A549 (cell line): Measurements from ENCODE around the gene NFILZ. TPM values are rescaled to one million over a fixed set of nuclear protein-coding genes. Genes with fewer than 3 reads are reported as not detected.
A peak's percentile ranks its signal among the peaks of the same experiment; 100 is the strongest.

ENCODE experiments used
- ATAC-seq, 2 experiments: fragments of 200-7000 bp in 1 of 2; fragments of >200 bp in 1 of 2; cut with Nextera tagmentation in 1 of 2; cut with Tn5 transposase in 1 of 2; 3 replicates each; pipeline versions ENCODE4 v1.8.0 to v1.9.1; 2018 to 2020; ENCODE audit warnings: mild to moderate bottlenecking in 1 of 2, moderate library complexity in 1 of 2
- CTCF ChIA-PET: fragments of 300-600 bp; sonication (Branson Sonifier 250); formaldehyde crosslinking; extraction: SDS; loops from one replicate; lab custom pipeline; 2021; ENCODE audit warnings: antibody characterized with exemption, inconsistent platforms; lab: Yijun Ruan, JAX
- POLR2A ChIA-PET: fragments of 350-600 bp; formaldehyde crosslinking; extraction: SDS; loops from one replicate; lab custom pipeline; 2021; ENCODE audit warnings: antibody characterized with exemption, inconsistent platforms; lab: Yijun Ruan, JAX
- DNase-seq, 2 experiments: peaks; one replicate each; pipeline versions ENCODE4 v3.0.0 to v3.0.0-alpha.2; 2011 to 2016; ENCODE audit warnings: low read depth in 1 of 2, low spot score in 1 of 2
- FAIRE-seq: peaks from 2 replicates; lab custom pipeline; 2011; peaks lifted over from hg19 to GRCh38; lab: Jason Lieb, UNC
- H3K27ac ChIP-seq, 2 experiments: fragments of >200 bp; sonication (Bioruptor Twin); formaldehyde crosslinking; 3 replicates each; pipeline ENCODE4 v1.5.1; 2016 to 2017
- H3K4me1 ChIP-seq: fragments of >200 bp; sonication (Bioruptor Twin); formaldehyde crosslinking; 3 replicates; pipeline ENCODE4 v1.6.1; 2016
- H3K4me2 ChIP-seq: fragments of >200 bp; sonication (Bioruptor Twin); formaldehyde crosslinking; 3 replicates; pipeline ENCODE4 v1.6.1; 2016
- H3K4me3 ChIP-seq: fragments of >200 bp; sonication (Bioruptor Twin); formaldehyde crosslinking; 3 replicates; pipeline ENCODE4 v1.5.1; 2016
- H3K9me3 ChIP-seq: fragments of >200 bp; sonication (Bioruptor Twin); formaldehyde crosslinking; 3 replicates; pipeline ENCODE4 v1.6.1; 2016
- CEBPB ChIP-seq, 2 experiments: fragments of >200 bp in 1 of 2; sonication (Bioruptor Twin) in 1 of 2; formaldehyde crosslinking in 1 of 2; IDR thresholded peaks; 2 replicates each; pipeline ENCODE4 v1.6.1; 2012 to 2016
- CTCF ChIP-seq: fragments of >200 bp; sonication (Bioruptor Twin); formaldehyde crosslinking; IDR thresholded peaks from 3 replicates; pipeline ENCODE4 v1.5.1; 2016
- EHMT2 ChIP-seq: fragments of 200-600 bp; sonication (generic); IDR thresholded peaks from 2 replicates; pipeline ENCODE4 v1.6.1; 2016; ENCODE audit warnings: antibody characterized with exemption, low read depth, mild to moderate bottlenecking, moderate library complexity
- ELK1 ChIP-seq: fragments of 150-350 bp; IDR thresholded peaks from 2 replicates; pipeline ENCODE4 v1.6.1; 2014; ENCODE audit warnings: low read depth, mild to moderate bottlenecking, low read length
- ESRRA ChIP-seq: fragments of 150-350 bp; IDR thresholded peaks from 2 replicates; pipeline ENCODE4 v1.6.1; 2014; ENCODE audit warnings: mild to moderate bottlenecking, low read length, borderline replicate concordance
- FOSB ChIP-seq: fragments of 250-450 bp; sonication (Bioruptor Pico); IDR thresholded peaks from 2 replicates; pipeline ENCODE4 v1.5.0; 2020; ENCODE audit warnings: mild to moderate bottlenecking, moderate library complexity
- HDAC2 ChIP-seq: fragments of 200-600 bp; sonication (generic); IDR thresholded peaks from 2 replicates; pipeline ENCODE4 v1.6.1; 2016
- HOXB13 ChIP-seq: fragments of 250-450 bp; sonication (Bioruptor Pico); IDR thresholded peaks from 2 replicates; pipeline ENCODE4 v1.5.0; 2020; ENCODE audit warnings: low read depth, mild to moderate bottlenecking, moderate library complexity
- HOXB5 ChIP-seq: fragments of 250-450 bp; sonication (Bioruptor Pico); IDR thresholded peaks from 2 replicates; pipeline ENCODE4 v1.5.0; 2020; ENCODE audit warnings: mild to moderate bottlenecking, moderate library complexity
- JUN ChIP-seq, 2 experiments: fragments of >200 bp; sonication (Bioruptor Twin); formaldehyde crosslinking; IDR thresholded peaks; 2 replicates in 1 of 2; 3 replicates in 1 of 2; pipeline ENCODE4 v1.6.1; 2016 to 2017
- JUNB ChIP-seq: fragments of >200 bp; sonication (Bioruptor Twin); formaldehyde crosslinking; IDR thresholded peaks from 2 replicates; pipeline ENCODE4 v1.6.1; 2016
- NFE2L2 ChIP-seq: fragments of 150-350 bp; conservative IDR thresholded peaks from 2 replicates; pipeline ENCODE4 v1.6.1; 2014; ENCODE audit warnings: low read length
- NR3C1 ChIP-seq: fragments of >200 bp; sonication (Bioruptor Twin); formaldehyde crosslinking; IDR thresholded peaks from 3 replicates; pipeline ENCODE4 v1.6.1; 2017
- PBX3 ChIP-seq: IDR thresholded peaks from 2 replicates; pipeline ENCODE4 v1.6.1; 2012
- PHF8 ChIP-seq: fragments of 200-600 bp; sonication (generic); IDR thresholded peaks from 2 replicates; pipeline ENCODE4 v1.6.1; 2016; ENCODE audit warnings: low read depth, mild to moderate bottlenecking, antibody characterized with exemption, moderate library complexity, borderline replicate concordance
- POLR2AphosphoS2 ChIP-seq: conservative IDR thresholded peaks from 2 replicates; pipeline ENCODE4 v1.6.1; 2012; ENCODE audit warnings: low read length, improper control_type of control experiment, inconsistent platforms
- RAD21 ChIP-seq, 2 experiments: fragments of >200 bp in 1 of 2; sonication (Bioruptor Twin) in 1 of 2; formaldehyde crosslinking in 1 of 2; IDR thresholded peaks in 1 of 2; conservative IDR thresholded peaks in 1 of 2; 2 replicates in 1 of 2; 3 replicates in 1 of 2; pipeline ENCODE4 v1.6.1; 2012 to 2018; ENCODE audit warnings: inconsistent platforms in 1 of 2
- RCOR1 ChIP-seq: fragments of 150-350 bp; IDR thresholded peaks from 2 replicates; pipeline ENCODE4 v1.6.1; 2014; ENCODE audit warnings: antibody characterized with exemption, low read length, low read depth
- SMC3 ChIP-seq: fragments of >200 bp; sonication (Bioruptor Twin); formaldehyde crosslinking; IDR thresholded peaks from 3 replicates; pipeline ENCODE4 v1.6.1; 2018; ENCODE audit warnings: inconsistent platforms
- SREBF2 ChIP-seq: fragments of 450-650 bp; IDR thresholded peaks from 2 replicates; pipeline ENCODE4 v1.6.1; 2014; ENCODE audit warnings: mild to moderate bottlenecking, moderate library complexity
- TFCP2L1 ChIP-seq: fragments of 250-450 bp; sonication (Bioruptor Pico); IDR thresholded peaks from 2 replicates; pipeline ENCODE4 v1.5.0; 2021; ENCODE audit warnings: mild to moderate bottlenecking
- USF2 ChIP-seq: fragments of 450-650 bp; IDR thresholded peaks from 2 replicates; pipeline ENCODE4 v1.6.1; 2014; ENCODE audit warnings: antibody characterized with exemption
- ZFP36 ChIP-seq: fragments of 450-650 bp; IDR thresholded peaks from 2 replicates; pipeline ENCODE4 v1.6.1; 2014; ENCODE audit warnings: borderline replicate concordance; ENCODE audit not compliant: partially characterized antibody
- WGBS: methylation state at CpG from one replicate; pipeline ENCODE4 v1.1.6; 2017; ENCODE audit errors: missing lambda C conversion rate; 5-methylcytosine and 5-hydroxymethylcytosine counted together
- polyA plus RNA-seq, 4 experiments: library from polyadenylated mRNA; depleted of rRNA in 3 of 4; stranded (reverse); fragments of >200 nt; fragmentation: RNase III in 1 of 4; extraction: RNeasy Plus Mini Kit Qiagen cat#74134 plus additional on column Dnase treatment in 1 of 4; gene quantifications; 2 replicates in 3 of 4; 3 replicates in 1 of 4; pipeline ENCODE4 v1.2.3, GENCODE V29; 2011 to 2017
- TF ChIP-seq, protein P1 (sequence below): IDR thresholded peaks from 2 replicates; pipeline ENCODE4 v1.6.1; 2012
- TF ChIP-seq, protein P2 (sequence below): IDR thresholded peaks from 2 replicates; pipeline ENCODE4 v1.6.1; 2012; ENCODE audit warnings: low read depth, borderline replicate concordance

The NFILZ gene
- polyA plus RNA-seq, 2 of the 4 experiments (the other 2 are of a cell fraction): not detected

DNA sequence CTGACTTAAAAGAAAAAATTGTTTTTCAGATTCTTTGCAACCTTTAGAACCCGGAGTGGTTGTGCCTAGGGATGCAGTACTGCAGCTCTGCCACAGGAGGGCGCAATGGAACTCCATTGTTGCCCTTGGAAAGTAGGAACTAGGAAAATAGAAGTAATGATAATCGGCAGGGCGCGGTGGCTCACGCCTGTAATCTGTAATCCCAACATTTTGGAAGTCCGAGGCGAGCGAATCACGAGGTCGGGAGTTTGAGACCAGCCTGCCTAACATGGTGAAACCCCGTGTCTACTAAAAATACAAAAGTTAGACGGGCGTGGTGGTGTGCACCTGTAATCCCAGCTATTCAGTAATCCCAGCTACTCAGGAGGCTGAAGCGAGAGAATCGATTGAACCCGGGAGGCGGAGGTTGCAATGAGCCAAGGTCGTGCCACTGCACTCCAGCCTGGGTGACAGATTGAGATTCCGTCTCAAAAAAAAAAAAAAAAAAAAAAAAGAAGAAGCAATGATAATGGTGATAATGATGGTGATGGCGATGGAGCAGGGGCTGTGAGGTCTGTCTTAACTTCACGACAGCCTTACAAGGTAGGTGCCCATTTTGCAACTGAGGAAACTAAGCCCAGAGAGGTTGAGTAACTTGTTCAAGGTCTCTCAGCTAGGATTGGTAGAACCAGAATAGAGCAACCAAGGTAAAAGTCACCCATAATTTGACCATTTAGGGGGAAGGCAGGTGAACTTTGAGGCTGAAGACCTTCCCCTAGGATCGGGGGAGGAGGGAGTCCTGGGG is 14.4 kb upstream of the NFILZ start:
- POLR2A ChIA-PET: interaction anchor here (0.6 to 1.0 kb wide), 3 partner anchors 11 to 24 kb away, joined by 3 to 5 read pairs (median 3); no protein-coding TSS in a partner anchor
- ATAC-seq: peak in 1 of 2 experiments; percentile 18; a peak in 4 of 6 replicates
- CTCF ChIA-PET: interaction anchor here (0.6 to 6.3 kb wide), 20 partner anchors 8 to 112 kb away, joined by 3 to 46 read pairs (median 6); partner anchors contain the start of gene NFILZ
- H3K4me2 ChIP-seq: peak overlapping the region; percentile 40
- no peak overlapping the region for H3K4me3 ChIP-seq
- peaks cover 57% of the 10 kb centered on the region for H3K4me1 ChIP-seq
- peak overlapping the region; percentile 78 to 99 for H3K27ac ChIP-seq
- TF ChIP-seq, protein P1, sequence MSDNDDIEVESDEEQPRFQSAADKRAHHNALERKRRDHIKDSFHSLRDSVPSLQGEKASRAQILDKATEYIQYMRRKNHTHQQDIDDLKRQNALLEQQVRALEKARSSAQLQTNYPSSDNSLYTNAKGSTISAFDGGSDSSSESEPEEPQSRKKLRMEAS: peak; percentile 51
- TF ChIP-seq POLR2AphosphoS2 (no peak), CEBPB (IDR thresholded peaks at IDR 0.05) (0 out of 4 replicates have a peak, but pooled peaks of 1 of the 2 experiments have one; percentile 4), ZFP36 (peak; percentile 6), CTCF (peak; percentile 68), USF2 (no peak), JUNB (no peak), ESRRA (no peak), NR3C1 (no peak), JUN (IDR thresholded peaks at IDR 0.05) (no peak), SMC3 (peak; percentile 79), RAD21 (conservative IDR thresholded peaks at IDR 0.05 in 1 of 2, IDR thresholded peaks at IDR 0.05 in 1 of 2) (peak; percentile 69 to 76)
- WGBS: 27% methylated on average over 23 of the region's 23 CpGs
- peak in 1 of 2 experiments; percentile 83 for DNase-seq
- no peak for FAIRE-seq
- H3K9me3 ChIP-seq: no peaks in the 10 kb centered on the region

DNA sequence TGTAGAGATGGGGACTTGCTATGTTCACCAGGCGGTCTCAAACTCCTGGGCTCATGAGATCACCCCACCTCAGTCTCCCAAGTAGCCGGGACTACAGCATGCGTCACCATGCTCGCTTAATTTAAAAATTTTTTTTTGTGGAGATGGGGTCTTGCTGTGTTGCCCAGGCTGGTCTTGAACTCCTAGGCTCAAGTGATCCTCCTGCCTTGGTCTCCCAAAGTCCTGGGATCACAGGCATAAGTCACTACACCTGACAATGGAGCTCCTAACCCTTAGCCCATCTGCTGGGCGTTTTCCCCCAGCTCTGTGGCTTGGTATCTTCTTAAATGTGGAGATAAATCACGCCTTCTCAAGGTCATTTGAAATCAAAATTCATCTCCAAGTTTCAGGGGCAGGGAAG is 13.6 kb upstream of the NFILZ start:
- no peak for FAIRE-seq
- H3K9me3 ChIP-seq: no peaks in the 10 kb centered on the region
- DNase-seq: no peak
- peaks cover 48% of the 10 kb centered on the region for H3K4me1 ChIP-seq
- TF ChIP-seq HDAC2: no peak
- no peak for TF ChIP-seq TFCP2L1 (CRISPR knock-in tag)
- no peak for TF ChIP-seq SMC3
- no peak for TF ChIP-seq EHMT2
- no peak for TF ChIP-seq JUN (IDR thresholded peaks at IDR 0.05)
- no peak for TF ChIP-seq HOXB5 (CRISPR knock-in tag)
- TF ChIP-seq, protein P2, sequence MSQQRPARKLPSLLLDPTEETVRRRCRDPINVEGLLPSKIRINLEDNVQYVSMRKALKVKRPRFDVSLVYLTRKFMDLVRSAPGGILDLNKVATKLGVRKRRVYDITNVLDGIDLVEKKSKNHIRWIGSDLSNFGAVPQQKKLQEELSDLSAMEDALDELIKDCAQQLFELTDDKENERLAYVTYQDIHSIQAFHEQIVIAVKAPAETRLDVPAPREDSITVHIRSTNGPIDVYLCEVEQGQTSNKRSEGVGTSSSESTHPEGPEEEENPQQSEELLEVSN: no peak
- TF ChIP-seq ZFP36: no peak
- no peak for TF ChIP-seq NR3C1
- TF ChIP-seq FOSB: no peak
- no peak for TF ChIP-seq RCOR1
- TF ChIP-seq SREBF2: no peak
- no peak for TF ChIP-seq ELK1
- no peak for TF ChIP-seq PHF8
- TF ChIP-seq NFE2L2: no peak
- no peak for TF ChIP-seq PBX3
- TF ChIP-seq HOXB13 (CRISPR knock-in tag): no peak
- 69% methylated on average over 6 of the region's 6 CpGs for WGBS
- CTCF ChIA-PET: interaction anchor here (0.6 to 6.3 kb wide), 10 partner anchors 10 to 509 kb away, joined by 3 to 46 read pairs (median 5); partner anchors contain the start of gene NFILZ
- POLR2A ChIA-PET: no interaction called here
- peak overlapping the region; percentile 78 to 99 for H3K27ac ChIP-seq
- no peak overlapping the region for H3K4me3 ChIP-seq
- no peak for ATAC-seq
- H3K4me2 ChIP-seq: peak overlapping the region; percentile 40; the same call in 2 of the 3 replicates
